ENCODE measurements around the gene ST3GAL4.
"Not testable (repeated sequence)": the region's sequence is repeated elsewhere in the genome, so short reads cannot be mapped to it uniquely, and the experiment has no call there.

Gene ST3GAL4

GRCh38 chr11:126355324-126355925 is at the start of gene ST3GAL4:
Gene ST3GAL4 (plus strand): TSS chr11:126355686. CDS start chr11:126406156, 50,470 bp downstream.
- DNase-seq (ENCODE audit: low read depth) = no peak

GRCh38 chr11:126305699-126306098 is 49.8 kb upstream of the ST3GAL4 start:
- no peak for DNase-seq (ENCODE audit: low read depth)

- no peak for DNase-seq (ENCODE audit: low read depth)
These were observed 47.8 kb upstream of the ST3GAL4 start for GRCh38 chr11:126307706-126308105.

- no peak for DNase-seq (ENCODE audit: low read depth)
These were observed 47.2 kb upstream of the ST3GAL4 start for GRCh38 chr11:126308271-126308671.

- DNase-seq (ENCODE audit: low read depth) = not testable (repeated sequence)
These were observed 46.7 kb upstream of the ST3GAL4 start for GRCh38 chr11:126308771-126309170.

GRCh38 chr11:126310200-126310991 is 45.1 kb upstream of the ST3GAL4 start:
- no peak for DNase-seq (ENCODE audit: low read depth)

GRCh38 chr11:126310992-126311310 is 44.5 kb upstream of the ST3GAL4 start:
- DNase-seq (ENCODE audit: low read depth) = no peak

- DNase-seq (ENCODE audit: low read depth) = no peak
These were observed 43.8 kb upstream of the ST3GAL4 start for GRCh38 chr11:126311401-126312291.

GRCh38 chr11:126312961-126313360 is 42.5 kb upstream of the ST3GAL4 start:
- no peak for DNase-seq (ENCODE audit: low read depth)

- no peak for DNase-seq (ENCODE audit: low read depth)
These were observed 41.7 kb upstream of the ST3GAL4 start for GRCh38 chr11:126313826-126314225.

- no peak for DNase-seq (ENCODE audit: low read depth)
These were observed 38.1 kb upstream of the ST3GAL4 start for GRCh38 chr11:126317432-126317755.

GRCh38 chr11:126317756-126318573 is 37.5 kb upstream of the ST3GAL4 start:
- no peak for DNase-seq (ENCODE audit: low read depth)

- no peak for DNase-seq (ENCODE audit: low read depth)
These were observed 36.7 kb upstream of the ST3GAL4 start for GRCh38 chr11:126318574-126319373.

GRCh38 chr11:126319374-126319740 is 36.1 kb upstream of the ST3GAL4 start:
- no peak for DNase-seq (ENCODE audit: low read depth)

- no peak for DNase-seq (ENCODE audit: low read depth)
These were observed 32.5 kb upstream of the ST3GAL4 start for GRCh38 chr11:126322996-126323395.

GRCh38 chr11:126327281-126328000 is 28.0 kb upstream of the ST3GAL4 start:
- DNase-seq (ENCODE audit: low read depth) = no peak

- no peak for DNase-seq (ENCODE audit: low read depth)
These were observed 27.5 kb upstream of the ST3GAL4 start for GRCh38 chr11:126328001-126328390.

GRCh38 chr11:126328444-126328843 is 27.0 kb upstream of the ST3GAL4 start:
- DNase-seq (ENCODE audit: low read depth) = no peak

GRCh38 chr11:126328938-126329643 is 26.4 kb upstream of the ST3GAL4 start:
- no peak for DNase-seq (ENCODE audit: low read depth)

- DNase-seq (ENCODE audit: low read depth) = no peak
These were observed 25.8 kb upstream of the ST3GAL4 start for GRCh38 chr11:126329644-126330211.
